Measurements from ENCODE around the gene SEC24B.
A peak's percentile ranks its signal among the peaks of the same experiment; 100 is the strongest.

The SEC24B gene

GRCh38 chr4:109588176-109588575 lies 154.6 kb downstream of the SEC24B start:
- DNase-seq = peak in 1 of 4 experiments; percentile 11

GRCh38 chr4:109589119-109589518 lies 155.5 kb downstream of the SEC24B start:
- DNase-seq = no peak

- DNase-seq = no peak
Measured at GRCh38 chr4:109589605-109590004, 156.0 kb downstream of the SEC24B start.
